Epidermal melanocyte (primary cell): ENCODE data around the gene SMAGP.
A peak's percentile ranks its signal among the peaks of the same experiment; 100 is the strongest.
"Not testable (repeated sequence)": the region's sequence is repeated elsewhere in the genome, so short reads cannot be mapped to it uniquely, and the experiment has no call there.

Source experiments
- DNase-seq: peaks from one replicate; pipeline ENCODE4 v3.0.0; 2011; ENCODE audit warnings: low spot score; ENCODE audit not compliant: insufficient read length

Gene SMAGP

DNA sequence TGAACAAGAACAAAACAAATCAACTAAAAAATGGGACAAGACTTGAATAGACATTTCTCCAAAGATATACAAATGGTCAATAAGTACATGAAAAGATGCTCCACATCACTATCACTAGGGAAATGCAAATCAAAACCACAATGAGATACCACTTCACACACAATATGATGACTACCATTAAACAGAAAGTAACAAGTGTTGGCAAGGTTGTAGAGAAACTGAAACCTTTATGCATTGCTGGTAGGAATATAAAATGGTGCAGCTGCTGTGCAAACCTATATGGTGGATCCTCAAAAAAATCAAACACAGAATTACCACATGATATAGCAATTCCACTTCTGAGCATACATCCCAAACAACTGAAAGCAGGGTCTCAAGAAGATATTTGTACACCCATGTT, 5.2 kb downstream of the SMAGP start:
- DNase-seq, result no peak

DNA sequence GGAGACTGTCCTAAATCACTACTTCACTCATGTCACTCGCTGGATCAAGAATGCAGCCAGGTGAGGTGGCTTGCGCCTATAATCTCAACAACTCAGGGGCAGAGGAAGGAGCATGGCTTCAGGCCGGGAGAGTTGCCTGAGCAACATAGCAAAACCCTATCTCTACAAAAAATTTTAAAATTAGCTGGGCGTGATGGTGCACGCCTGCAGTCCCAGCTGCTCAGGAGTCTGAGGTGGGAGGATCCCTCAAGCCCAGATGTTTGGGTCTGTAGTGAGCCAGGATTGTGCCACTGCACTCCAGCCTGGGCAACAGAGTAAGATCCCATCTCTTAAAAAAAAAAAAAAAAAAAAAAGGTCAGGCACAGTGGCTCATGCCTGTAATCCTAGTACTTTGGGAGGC, 5.9 kb downstream of the SMAGP start:
- DNase-seq, result no peak

DNA sequence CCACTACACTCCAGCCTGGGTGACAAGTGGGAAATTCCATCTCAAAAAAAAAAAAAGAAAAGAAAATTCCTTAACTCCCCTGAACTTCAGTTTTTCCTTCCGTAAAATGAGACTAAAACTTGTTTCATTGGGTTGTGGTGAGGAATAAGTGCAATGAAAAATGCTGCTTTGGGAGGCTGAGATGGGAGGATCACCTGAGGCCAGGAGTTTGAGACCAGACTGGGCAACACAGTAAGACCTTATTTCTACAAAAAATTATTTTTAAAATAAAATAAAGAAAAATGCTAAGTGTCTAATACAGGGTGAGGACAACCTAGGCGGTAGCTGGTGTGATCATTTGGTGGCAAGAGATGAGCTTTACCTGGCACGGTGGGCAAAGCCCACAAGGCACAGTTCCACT, 6.9 kb downstream of the SMAGP start:
- DNase-seq, result no peak

DNA sequence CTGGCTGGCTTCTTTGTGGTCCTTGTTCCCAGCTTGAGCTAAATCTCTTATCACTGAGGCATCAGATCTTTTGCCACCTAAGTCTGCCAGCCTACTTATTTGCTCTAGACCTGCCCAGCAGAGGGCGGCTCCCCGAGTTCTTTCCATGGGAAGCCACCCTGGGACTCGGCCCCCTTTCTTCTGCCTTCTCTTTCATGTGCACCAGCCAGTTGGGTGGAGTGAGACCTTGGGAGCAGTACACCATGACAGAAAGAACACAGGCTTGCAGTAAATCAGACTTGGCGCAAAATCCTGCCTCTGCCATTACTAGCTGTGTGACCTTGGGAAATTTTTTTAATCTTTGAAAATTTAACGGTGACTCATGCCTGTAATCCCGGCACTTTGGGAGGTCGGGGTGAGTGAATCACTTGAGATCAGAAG, 7.4 kb downstream of the SMAGP start:
- no peak for DNase-seq

DNA sequence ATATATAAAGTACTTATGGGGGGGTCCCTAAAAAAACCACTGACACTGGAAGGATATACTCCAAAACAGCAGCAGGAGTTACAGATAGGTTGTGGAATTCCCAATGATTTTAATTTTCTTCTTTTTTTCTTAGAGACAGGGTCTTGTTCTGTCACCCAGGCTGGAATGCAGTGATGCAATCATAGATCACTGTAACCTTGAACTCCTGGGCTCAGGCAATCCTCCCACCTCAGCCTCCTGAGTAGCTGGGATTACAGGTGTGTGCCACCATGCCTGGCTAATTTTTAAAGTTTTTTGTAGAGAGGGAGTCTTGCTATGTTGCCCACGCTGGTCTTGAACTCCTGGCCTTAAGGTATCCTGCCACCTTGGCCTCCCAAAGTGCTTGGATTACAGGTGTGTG, 10.6 kb downstream of the SMAGP start:
- not testable (repeated sequence) for DNase-seq

DNA sequence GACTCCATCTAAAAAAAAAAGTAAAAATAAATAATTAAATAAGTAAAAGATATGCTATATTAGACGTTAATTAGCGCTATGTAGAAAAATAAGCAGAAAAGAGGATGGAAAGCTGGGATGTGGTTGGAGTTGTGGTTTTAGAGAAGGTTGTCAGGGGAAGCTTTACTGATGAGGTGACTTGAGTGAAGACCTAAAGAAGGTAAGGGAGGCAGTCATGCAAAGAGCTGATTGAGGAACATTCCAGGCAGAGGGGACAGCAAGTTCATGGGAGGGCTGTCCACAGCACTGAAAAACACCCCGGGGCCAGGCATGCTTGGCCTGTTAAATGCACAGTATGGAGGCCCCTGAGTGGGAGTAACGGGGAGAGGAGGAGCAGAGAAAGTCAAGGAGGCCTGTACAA, 15.7 kb downstream of the SMAGP start:
- no peak for DNase-seq

DNA sequence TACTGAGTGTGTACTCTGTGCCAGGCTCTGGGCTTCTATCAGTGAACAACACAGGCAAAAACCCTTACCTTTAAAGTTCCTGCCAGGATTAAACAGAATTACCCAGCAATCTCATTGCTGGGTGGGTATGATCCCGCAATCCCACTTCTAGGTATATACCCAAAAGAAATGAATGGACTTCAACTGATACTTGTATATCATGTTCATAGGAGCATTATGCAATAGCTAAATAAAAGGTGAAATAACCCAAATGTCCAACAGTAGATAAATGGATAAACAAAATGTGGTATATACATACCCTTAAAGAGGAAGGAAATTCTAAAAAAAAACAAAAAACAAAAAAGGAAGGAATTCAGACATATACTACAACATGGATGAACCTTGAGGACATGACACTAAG, 16.9 kb downstream of the SMAGP start:
- DNase-seq, result no peak

DNA sequence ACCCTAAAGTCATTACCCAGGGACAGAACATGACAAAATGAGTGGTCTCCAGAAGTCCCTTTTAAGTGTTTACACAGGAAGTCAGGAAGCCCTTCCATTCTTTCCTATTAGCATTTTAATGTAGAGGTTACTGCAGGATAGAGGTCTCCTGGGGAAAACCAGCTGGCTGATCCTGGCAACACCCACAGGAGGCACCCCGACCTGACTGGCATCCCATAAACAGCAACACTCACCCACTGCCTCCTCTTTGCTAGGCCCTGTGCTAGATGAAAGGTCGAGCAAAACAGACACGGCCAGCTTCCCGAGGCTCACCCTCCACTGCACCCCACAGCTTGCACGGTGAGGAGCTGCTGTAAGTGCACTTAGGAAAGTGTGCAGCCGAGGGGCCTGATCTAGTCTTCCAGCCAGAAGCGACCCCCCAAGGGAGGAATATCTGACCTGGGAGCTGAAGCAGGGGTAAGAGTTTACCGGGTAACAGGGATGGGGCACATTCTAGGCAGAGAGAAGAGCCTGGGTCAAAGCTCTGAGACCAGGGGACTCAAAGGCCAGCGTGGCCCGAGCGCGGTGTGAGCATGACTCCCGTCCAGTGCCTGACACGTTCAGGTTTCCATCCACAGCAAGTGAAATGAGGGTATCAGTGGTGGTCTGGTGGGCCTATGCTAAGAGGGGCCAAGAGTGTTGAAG, 22.6 kb downstream of the SMAGP start:
- DNase-seq, result no peak

DNA sequence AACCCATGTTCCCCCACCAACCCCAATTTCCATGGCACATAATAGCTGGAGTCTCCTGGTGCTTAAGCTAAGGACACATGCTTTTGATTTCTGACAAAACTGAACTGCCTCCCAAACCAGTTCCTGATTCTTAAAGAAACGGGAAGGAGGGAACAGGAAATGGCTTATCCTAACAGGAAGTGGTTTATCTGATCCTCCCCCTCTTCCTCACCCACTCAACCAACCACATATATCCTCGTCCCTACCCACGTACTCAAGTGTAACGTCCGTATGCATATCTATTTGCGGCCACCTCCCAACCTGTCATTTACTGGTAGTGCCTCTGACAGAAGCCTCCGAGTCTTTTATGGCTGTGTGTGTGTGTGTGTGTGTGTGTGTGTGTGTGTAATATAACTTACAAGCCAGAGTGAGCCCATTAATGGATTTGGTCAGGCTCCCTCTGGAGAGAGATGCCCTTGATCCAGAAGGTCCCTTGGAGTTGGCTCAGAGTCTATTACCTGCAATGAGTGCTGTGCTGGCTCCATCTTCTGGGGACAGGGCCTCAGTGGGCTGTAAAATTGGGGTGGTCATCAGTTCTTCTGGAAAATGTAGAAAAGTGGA, 23.9 kb downstream of the SMAGP start:
- DNase-seq, result no peak

DNA sequence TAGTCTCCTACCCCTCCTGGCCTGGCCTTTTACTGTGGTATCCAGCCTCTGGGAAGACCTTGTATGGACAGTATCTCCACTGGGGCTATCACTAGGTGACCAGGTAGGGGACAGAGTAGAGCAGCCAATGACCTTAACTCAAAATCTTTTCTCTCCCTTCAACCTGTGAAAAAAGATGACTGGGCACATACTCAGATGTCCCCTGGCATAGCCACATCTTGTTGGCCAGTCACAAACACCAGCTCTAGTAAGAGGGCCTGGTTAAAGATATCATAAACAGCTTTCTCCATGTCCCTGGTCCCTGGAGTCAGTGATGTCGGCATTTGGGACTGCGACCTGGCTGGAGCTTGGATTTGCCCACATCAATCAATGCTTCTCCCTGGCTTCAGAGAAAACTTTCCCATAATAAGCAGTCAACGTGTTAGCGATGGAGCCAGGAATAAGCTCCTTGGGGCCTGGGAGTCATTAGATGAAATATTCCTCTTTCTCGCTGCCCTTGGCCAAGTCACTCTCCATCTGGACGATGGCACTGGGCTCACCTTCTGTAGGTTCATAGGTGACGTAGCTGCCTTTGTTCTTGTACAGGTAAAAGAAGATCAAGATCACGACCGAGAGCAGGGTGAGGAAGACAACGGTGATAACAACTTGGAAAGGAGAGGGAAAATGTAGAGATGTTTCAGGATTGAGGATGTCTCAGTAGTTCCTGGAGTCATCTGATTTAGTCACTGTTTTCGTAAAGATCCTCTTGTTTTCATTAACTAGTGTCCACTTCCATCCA, 24.6 kb downstream of the SMAGP start:
- no peak for DNase-seq

DNA sequence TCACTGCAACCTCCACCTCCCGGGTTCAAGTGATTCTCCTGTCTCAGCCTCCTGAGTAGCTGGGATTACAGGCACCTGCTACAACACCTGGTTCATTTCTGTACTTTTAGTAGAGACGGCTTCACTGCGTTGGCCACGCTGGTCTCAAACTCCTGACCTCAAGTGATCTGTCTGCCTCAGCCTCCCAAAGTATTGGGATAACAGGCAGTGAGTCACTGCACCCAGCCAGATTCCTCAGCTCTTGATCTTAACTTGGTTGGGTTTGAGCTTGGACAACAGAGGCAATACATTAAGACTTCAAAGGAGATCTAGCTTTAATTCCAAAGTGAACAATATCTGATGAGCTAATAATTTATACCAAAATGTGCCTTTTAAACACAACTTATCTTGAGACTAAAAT, 25.9 kb downstream of the SMAGP start:
- no peak for DNase-seq

DNA sequence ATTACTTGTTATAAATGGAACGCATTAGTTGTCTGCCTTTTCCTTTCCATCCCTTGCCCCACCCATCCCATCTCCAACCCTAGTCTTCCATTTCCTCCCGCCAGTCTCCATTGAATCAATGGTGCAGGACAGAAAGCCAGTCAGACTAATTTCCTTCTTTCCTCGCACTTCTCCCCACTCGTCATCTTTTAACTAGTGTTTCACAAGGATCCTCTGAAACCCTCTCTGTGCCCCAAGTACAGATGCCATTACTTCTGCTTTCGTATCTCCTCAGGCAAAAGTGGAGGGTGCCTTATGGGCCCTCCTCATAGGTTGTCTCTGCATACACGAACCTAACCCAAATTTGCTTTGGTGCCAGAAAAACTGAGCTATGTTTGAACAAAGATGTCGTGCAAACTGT, 27.3 kb downstream of the SMAGP start:
- DNase-seq, result no peak

DNA sequence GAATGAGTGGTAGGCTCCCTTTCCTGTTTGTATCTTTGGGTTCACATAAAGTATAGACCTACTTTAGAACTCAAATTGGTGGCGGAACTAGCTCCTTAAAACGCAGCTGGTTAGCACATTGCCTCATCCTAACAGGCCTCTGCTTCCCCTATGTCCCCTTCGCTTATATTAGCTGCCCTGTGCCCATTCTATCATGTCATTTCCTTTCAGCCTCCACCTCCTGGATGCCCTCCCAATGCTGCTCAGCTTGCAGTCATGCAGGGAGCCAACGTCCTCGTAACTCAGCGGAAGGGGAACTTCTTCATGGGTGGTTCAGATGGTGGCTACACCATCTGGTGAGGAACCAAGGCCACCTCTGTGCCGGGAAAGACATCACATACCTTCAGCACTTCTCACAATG, 28.1 kb downstream of the SMAGP start:
- DNase-seq, result no peak

DNA sequence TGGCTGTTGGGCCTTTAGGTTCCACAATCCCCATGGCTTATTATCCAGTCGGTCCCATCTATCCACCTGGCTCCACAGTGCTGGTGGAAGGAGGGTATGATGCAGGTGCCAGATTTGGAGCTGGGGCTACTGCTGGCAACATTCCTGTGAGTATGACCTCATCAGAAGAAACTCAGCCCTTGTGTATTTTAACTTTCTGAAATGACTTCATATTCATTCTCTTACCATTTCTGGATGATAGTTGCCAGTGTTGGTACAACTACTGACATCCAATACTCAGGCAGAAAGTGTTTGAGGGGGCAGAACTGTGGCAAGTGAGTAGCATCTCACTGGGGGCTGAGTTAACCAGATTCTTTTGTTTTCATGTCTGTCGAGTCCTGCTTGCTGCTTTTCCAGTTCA, 29.2 kb downstream of the SMAGP start:
- DNase-seq, result no peak

DNA sequence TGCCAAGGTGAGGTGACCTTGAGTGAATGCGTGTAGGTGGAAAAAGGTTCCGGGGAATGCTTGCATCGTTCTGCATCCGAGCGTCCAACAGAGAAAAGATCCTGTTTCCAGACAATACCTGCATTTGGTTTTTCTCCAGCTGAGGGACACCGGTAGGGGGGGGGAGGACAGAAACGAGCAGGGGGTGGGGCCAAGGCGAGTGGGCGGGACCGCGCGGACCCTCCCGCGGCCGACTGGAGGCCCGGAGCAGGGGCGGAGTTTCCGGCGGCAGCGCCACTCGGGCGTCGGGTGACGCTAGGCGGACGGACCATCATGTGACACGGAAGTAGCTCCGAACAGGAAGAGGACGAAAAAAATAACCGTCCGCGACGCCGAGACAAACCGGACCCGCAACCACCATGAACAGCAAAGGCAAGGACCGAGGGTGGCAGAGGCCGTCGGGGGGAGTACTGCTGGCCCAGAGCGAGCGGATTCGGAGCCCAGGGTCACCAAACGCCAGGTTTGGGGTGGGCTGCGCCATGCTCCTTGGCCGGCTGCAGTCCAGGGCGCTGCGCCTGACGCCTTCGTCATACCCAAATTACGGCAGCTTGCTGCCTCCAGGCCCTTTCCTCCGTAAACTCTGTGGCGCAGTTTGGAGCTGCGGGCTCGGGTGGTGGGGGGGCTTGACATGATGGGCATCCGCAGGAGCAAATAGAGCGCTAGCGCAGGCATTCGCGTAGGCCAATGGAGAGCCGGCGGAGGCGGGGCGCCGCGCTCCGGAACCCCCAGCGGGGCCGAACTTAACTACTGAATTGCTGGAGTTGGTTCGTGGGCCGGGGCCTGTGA, 31.5 kb downstream of the SMAGP start, which contains the start of gene DAZAP2:
TSS of gene DAZAP2 (plus strand) at position 317 of the 825 bp plus-strand sequence. CDS start at position 399, 82 bp downstream.
- DNase-seq, result peak; percentile 98

DNA sequence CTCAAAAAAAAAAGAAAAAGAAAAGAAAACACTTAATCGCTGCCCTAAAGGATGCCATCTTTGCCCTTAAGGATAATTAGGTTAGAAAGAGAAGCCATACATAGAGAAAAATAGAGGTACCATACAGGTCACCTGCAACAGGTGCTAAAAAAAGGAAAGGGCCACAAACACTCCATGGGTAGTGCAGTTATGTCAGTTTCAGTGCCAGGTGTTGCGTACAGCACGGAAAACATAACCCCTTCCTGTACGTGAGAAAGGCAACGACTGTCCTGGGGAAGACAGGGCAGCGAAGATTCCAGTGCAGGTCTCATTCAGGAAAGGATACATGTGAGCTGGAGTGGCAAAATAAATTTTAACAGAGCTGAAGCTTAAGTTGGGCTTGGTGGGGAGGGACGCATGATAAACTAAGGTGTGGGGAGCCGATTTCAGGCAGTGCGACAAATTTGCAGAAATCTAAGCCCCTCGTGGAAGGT, 32.1 kb downstream of the SMAGP start:
- no peak for DNase-seq

DNA sequence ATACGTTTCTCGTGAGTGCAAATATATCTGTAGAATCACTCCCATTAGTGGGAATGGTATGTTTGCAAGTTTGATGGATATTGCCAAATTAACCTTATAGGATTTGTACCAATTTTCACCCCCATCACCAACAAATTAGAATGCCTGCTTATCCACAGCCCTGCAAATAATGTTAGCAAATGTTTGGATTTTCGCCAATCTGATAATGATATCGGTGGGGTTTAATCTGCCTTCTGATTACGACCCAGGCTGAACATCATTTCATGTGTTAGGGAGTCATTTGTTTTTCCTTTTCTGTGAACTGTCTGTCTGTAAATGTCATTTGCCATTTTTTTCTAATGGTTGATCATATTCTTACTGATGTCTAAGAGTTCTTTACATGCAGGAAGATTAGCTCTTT, 35.7 kb downstream of the SMAGP start:
- no peak for DNase-seq

DNA sequence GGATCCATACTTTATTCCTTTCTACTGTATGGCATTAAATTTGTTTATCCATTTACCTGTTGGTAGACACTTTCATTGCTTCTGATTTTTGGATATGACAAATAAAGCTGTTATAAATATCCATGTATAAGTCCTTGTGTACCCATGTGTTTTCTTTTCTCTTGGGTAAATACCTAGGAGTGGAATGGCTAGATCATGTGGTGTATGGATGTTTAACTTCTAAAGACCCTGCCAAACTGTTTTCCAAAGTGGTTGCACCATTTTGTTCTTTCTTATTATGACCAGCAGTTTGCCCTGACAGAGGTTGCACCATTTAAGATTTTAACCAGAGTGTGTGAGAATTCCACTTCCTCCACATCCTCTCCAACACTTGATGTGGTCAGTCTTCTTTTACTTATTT, 37.6 kb downstream of the SMAGP start:
- DNase-seq, result no peak

DNA sequence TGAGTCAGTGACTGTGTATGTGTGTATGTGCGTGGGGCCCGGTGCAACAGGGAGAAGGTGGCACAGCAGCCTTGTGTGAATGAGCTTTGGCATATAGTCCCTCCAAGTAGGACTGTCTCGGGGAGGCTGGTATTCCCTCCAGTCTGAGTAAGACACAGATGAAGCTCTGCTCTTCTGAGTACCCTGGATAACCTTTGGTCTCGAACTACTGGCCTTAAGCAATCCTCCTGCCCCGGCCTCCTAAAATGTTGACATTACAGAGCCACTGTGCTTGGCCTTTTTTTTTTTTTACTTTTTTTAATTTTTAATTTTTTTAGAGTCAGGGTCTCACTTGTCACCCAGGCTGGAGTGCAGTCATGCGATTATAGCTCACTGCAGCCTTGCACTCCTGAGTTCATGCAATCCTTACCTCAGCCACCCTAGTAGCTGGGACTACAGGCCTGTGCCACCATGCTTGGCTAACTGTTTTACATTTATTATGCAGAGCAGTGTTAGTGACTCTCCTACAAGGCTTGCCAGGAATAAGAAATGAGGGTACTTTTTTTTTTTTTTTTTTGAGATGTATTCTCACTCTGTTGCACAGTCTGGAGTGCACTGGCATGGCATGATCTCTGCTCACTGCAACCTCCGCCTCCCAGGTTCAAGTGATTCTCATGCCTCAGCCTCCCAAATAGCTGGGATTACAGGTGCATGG, 41.0 kb downstream of the SMAGP start:
- DNase-seq, result no peak

DNA sequence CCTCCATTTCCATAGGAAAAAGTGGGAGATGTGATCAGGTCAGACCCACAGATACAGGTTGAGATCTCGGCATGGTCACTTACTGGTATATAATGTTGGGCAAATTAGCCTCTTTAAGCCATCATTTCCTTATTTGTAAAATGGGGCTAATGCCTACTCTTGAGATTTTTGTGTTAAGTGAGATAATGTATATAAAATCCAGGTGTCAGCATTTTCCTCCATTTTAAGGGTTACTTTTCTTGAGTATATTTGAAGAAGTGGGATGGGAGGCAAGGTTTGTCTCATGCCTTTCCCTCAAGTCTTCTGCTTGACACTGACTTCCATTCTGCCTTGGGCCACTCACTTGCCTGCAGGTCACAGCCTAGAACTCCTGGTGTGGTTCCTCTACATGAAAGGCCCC, 42.3 kb downstream of the SMAGP start:
- no peak for DNase-seq

DNA sequence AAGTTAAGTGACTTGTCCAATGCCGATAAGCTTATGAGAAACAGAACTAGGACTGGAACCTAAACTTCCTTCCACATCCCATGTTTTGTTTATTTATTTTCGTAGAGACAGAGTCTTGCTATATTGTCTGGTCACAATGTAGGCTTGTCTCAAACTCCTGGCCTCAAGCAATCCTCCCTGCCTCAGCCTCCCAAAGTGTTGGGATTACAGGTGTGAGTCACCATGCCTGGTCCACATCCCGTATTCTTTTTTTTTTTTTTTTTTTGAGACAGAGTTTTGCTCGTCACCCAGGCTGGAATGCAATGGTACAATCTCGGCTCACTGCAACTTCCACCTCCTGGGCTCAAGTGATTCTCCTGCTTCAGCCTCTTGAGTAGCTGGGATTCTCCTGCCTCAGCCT, 43.1 kb downstream of the SMAGP start:
- DNase-seq, result not testable (repeated sequence)
